ENCODE measurements around the gene TACC2.

TACC2 gene

GRCh38 chr10:122251459-122252255 lies 262.7 kb downstream of the TACC2 start:
- no peak overlapping the region for H3K4me3 ChIP-seq (replicated peaks in 1 of 2; ENCODE audit: low read depth in 2 of 2, low read length in 2 of 2)
- no peak for DNase-seq (ENCODE audit: low read depth in 2 of 2)
- TF ChIP-seq CTCF (IDR thresholded peaks at IDR 0.05; ENCODE audit: low read depth, low read length): no peak

- DNase-seq (ENCODE audit: low read depth in 2 of 2): no peak
- no peak overlapping the region for H3K4me3 ChIP-seq (replicated peaks in 1 of 2; ENCODE audit: low read depth in 2 of 2, low read length in 2 of 2)
- no peak for TF ChIP-seq CTCF (IDR thresholded peaks at IDR 0.05; ENCODE audit: low read depth, low read length)
Measured at GRCh38 chr10:122252805-122253204, 263.8 kb downstream of the TACC2 start.

GRCh38 chr10:122253605-122254004 lies 264.6 kb downstream of the TACC2 start:
- H3K4me3 ChIP-seq (replicated peaks in 1 of 2; ENCODE audit: low read depth in 2 of 2, low read length in 2 of 2): no peak overlapping the region
- TF ChIP-seq CTCF (IDR thresholded peaks at IDR 0.05; ENCODE audit: low read depth, low read length): no peak
- no peak for DNase-seq (ENCODE audit: low read depth in 2 of 2)

- no peak for TF ChIP-seq CTCF (IDR thresholded peaks at IDR 0.05; ENCODE audit: low read depth, low read length)
Measured at GRCh38 chr10:122254831-122255230, 265.9 kb downstream of the TACC2 start.

GRCh38 chr10:122255509-122256301 lies 266.7 kb downstream of the TACC2 start:
- no peak for DNase-seq (ENCODE audit: low read depth in 2 of 2)
- TF ChIP-seq CTCF (IDR thresholded peaks at IDR 0.05; ENCODE audit: low read depth, low read length): no peak
- H3K4me3 ChIP-seq (replicated peaks in 1 of 2; ENCODE audit: low read depth in 2 of 2, low read length in 2 of 2): no peak overlapping the region

More at GRCh38 chr10:122254831-122255230, 265.9 kb downstream of the TACC2 start:
- no peak for DNase-seq (ENCODE audit: low read depth in 2 of 2)
- H3K4me3 ChIP-seq (replicated peaks in 1 of 2; ENCODE audit: low read depth in 2 of 2, low read length in 2 of 2): no peak overlapping the region

- no peak for TF ChIP-seq CTCF (IDR thresholded peaks at IDR 0.05; ENCODE audit: low read depth, low read length)
- peak in 1 of 2 donors; percentile 23 for DNase-seq (ENCODE audit: low read depth in 2 of 2)
- no peak overlapping the region for H3K4me3 ChIP-seq (replicated peaks in 1 of 2; ENCODE audit: low read depth in 2 of 2, low read length in 2 of 2)
Measured at GRCh38 chr10:122257041-122257440, 268.1 kb downstream of the TACC2 start.

Data from cardiac fibroblast (primary cell).